ENCODE results near the gene FNDC5. TPM values are rescaled to one million over a fixed set of nuclear protein-coding genes. Genes with fewer than 3 reads are reported as not detected.

FNDC5 gene
- total and polyA plus RNA-seq, 2 experiments from 2014 or later = 9.0 to 11.2 TPM

- under 1% methylated on average over 15 of the region's 15 CpGs for WGBS (ENCODE audit: low lambda C conversion rate, missing lambda C conversion rate)
- no peaks in the 10 kb centered on the region for H3K9me3 ChIP-seq (ENCODE audit: low read depth)
- H3K4me2 ChIP-seq = peak overlapping the region; percentile 90
- peak overlapping the region; percentile 18 for H2AFZ ChIP-seq
- H3K4me1 ChIP-seq (ENCODE audit: insufficient read depth) = peaks cover 40% of the 10 kb centered on the region
- peak overlapping the region; percentile 64 for H3K4me3 ChIP-seq
- no peaks in the 10 kb centered on the region for H3K27me3 ChIP-seq
- TF ChIP-seq CTCF (IDR thresholded peaks at IDR 0.05; ENCODE audit: poor library complexity) = no peak
- no peak for TF ChIP-seq EZH2 (IDR thresholded peaks at IDR 0.05; ENCODE audit: borderline replicate concordance)
- no peak for TF ChIP-seq EZH2phosphoT487 (IDR thresholded peaks at IDR 0.05; ENCODE audit: low read depth, severe bottlenecking, unreplicated experiment)
- H4K20me1 ChIP-seq (ENCODE audit: insufficient read depth, poor library complexity, severe bottlenecking) = peaks cover 31% of the 10 kb centered on the region
- H3K9me2 ChIP-seq (replicated peaks; ENCODE audit: insufficient read depth) = no peaks in the 10 kb centered on the region
- peak; percentile 27 for DNase-seq (ENCODE audit: low spot score)
- H3K27ac ChIP-seq = peak overlapping the region; percentile 93
- H3K36me3 ChIP-seq (replicated peaks; ENCODE audit: insufficient read depth, low read depth) = no peaks in the 10 kb centered on the region
- peaks cover 86% of the 10 kb centered on the region for H3K79me2 ChIP-seq
These were observed 54.0 kb downstream of the FNDC5 start for GRCh38 chr1:32816676-32817158.

- H3K27me3 ChIP-seq = no peaks in the 10 kb centered on the region
- no peaks in the 10 kb centered on the region for H3K9me3 ChIP-seq (ENCODE audit: low read depth)
- TF ChIP-seq EZH2phosphoT487 (IDR thresholded peaks at IDR 0.05; ENCODE audit: low read depth, severe bottlenecking, unreplicated experiment) (no peak), CTCF (IDR thresholded peaks at IDR 0.05; ENCODE audit: poor library complexity) (no peak), EZH2 (IDR thresholded peaks at IDR 0.05; ENCODE audit: borderline replicate concordance) (no peak)
- DNase-seq (ENCODE audit: low spot score) = no peak
- H3K4me3 ChIP-seq = no peak overlapping the region
- WGBS (ENCODE audit: low lambda C conversion rate, missing lambda C conversion rate) = 80% methylated on average over 11 of the region's 11 CpGs
- H3K27ac ChIP-seq = peak overlapping the region; percentile 8
- no peak overlapping the region for H2AFZ ChIP-seq
- H3K36me3 ChIP-seq (replicated peaks; ENCODE audit: insufficient read depth, low read depth) = no peaks in the 10 kb centered on the region
- H3K4me1 ChIP-seq (ENCODE audit: insufficient read depth) = peaks cover 42% of the 10 kb centered on the region
- H3K79me2 ChIP-seq = peaks cover 79% of the 10 kb centered on the region
- H3K9me2 ChIP-seq (replicated peaks; ENCODE audit: insufficient read depth) = no peaks in the 10 kb centered on the region
- peaks cover 34% of the 10 kb centered on the region for H4K20me1 ChIP-seq (ENCODE audit: insufficient read depth, poor library complexity, severe bottlenecking)
- peak overlapping the region; percentile 90 for H3K4me2 ChIP-seq
These were observed 56.6 kb downstream of the FNDC5 start for GRCh38 chr1:32813941-32814739.

Other genes with a start within 250 kb of the FNDC5 start
- 65.1 and 70.1 TPM in 2 replicates for gene ZBTB8OS, start 220.4 kb downstream of the FNDC5 start, total RNA-seq
- 62.7 and 64.6 TPM in 2 replicates for gene ZBTB8OS, start 220.4 kb downstream of the FNDC5 start, polyA plus RNA-seq
- gene RBBP4, start 219.7 kb downstream of the FNDC5 start, total RNA-seq = 139 and 147 TPM in 2 replicates
- gene RBBP4, start 219.7 kb downstream of the FNDC5 start, polyA plus RNA-seq = 167 and 177 TPM in 2 replicates
- gene SYNC, start 168.1 kb downstream of the FNDC5 start, total RNA-seq = 7.6 and 9.0 TPM in 2 replicates
- gene SYNC, start 168.1 kb downstream of the FNDC5 start, polyA plus RNA-seq = 6.8 and 6.9 TPM in 2 replicates
- 83.4 and 104 TPM in 2 replicates for gene YARS1, start 53.6 kb downstream of the FNDC5 start, total RNA-seq
- gene YARS1, start 53.6 kb downstream of the FNDC5 start, polyA plus RNA-seq = 140 and 150 TPM in 2 replicates
- 27.1 and 41.5 TPM in 2 replicates for gene S100PBP, start 53.3 kb downstream of the FNDC5 start, total RNA-seq
- gene S100PBP, start 53.3 kb downstream of the FNDC5 start, polyA plus RNA-seq = 10.7 and 17.9 TPM in 2 replicates
- not detected in 2 replicates for gene HPCA, start 15.6 kb upstream of the FNDC5 start, total RNA-seq
- 0.85 and 1.0 TPM in 2 replicates for gene HPCA, start 15.6 kb upstream of the FNDC5 start, polyA plus RNA-seq
- gene TMEM54, start 30.5 kb upstream of the FNDC5 start, total RNA-seq = 24.8 and 33.5 TPM in 2 replicates
- gene TMEM54, start 30.5 kb upstream of the FNDC5 start, polyA plus RNA-seq = 52.6 and 64.7 TPM in 2 replicates
- gene RNF19B, start 93.9 kb upstream of the FNDC5 start, total RNA-seq = 16.1 and 21.3 TPM in 2 replicates
- 11.5 and 15.5 TPM in 2 replicates for gene RNF19B, start 93.9 kb upstream of the FNDC5 start, polyA plus RNA-seq
- 120 and 133 TPM in 2 replicates for gene AK2, start 166.0 kb upstream of the FNDC5 start, total RNA-seq
- gene AK2, start 166.0 kb upstream of the FNDC5 start, polyA plus RNA-seq = 147 TPM in 2 replicates
- 1.8 and 9.2 TPM in 2 replicates for gene AZIN2, start 210.2 kb upstream of the FNDC5 start, total RNA-seq
- gene AZIN2, start 210.2 kb upstream of the FNDC5 start, polyA plus RNA-seq = 2.8 and 7.7 TPM in 2 replicates